ENCODE data around the gene RTP4.

The RTP4 gene

GRCh38 chr3:187359798-187360486 is 8.2 kb upstream of the RTP4 start:
- H3K36me3 ChIP-seq: no peaks in the 10 kb centered on the region
- H3K27me3 ChIP-seq: no peaks in the 10 kb centered on the region
- no peak for TF ChIP-seq CTCF (IDR thresholded peaks at IDR 0.05)
- H3K9me3 ChIP-seq: no peaks in the 10 kb centered on the region
- H3K4me1 ChIP-seq (ENCODE audit: control insufficient read depth in 1 of 2, insufficient read depth in 1 of 2, low read depth in 1 of 2, low read length in 1 of 2): no peaks in the 10 kb centered on the region
- no peak overlapping the region for H3K4me3 ChIP-seq (ENCODE audit: low read depth in 1 of 2, low read length in 1 of 2)
- H3K27ac ChIP-seq: no peak overlapping the region

GRCh38 chr3:187360596-187360995 is 7.6 kb upstream of the RTP4 start:
- Histone ChIP-seq H3K27me3 (no peaks in the 10 kb centered on the region), H3K4me3 (ENCODE audit: low read depth in 1 of 2, low read length in 1 of 2) (no peak overlapping the region), H3K36me3 (no peaks in the 10 kb centered on the region), H3K9me3 (no peaks in the 10 kb centered on the region), H3K27ac (no peak overlapping the region), H3K4me1 (ENCODE audit: control insufficient read depth in 1 of 2, insufficient read depth in 1 of 2, low read depth in 1 of 2, low read length in 1 of 2) (no peaks in the 10 kb centered on the region)
- no peak for TF ChIP-seq CTCF (IDR thresholded peaks at IDR 0.05)

GRCh38 chr3:187361835-187362234 is 6.3 kb upstream of the RTP4 start:
- Histone ChIP-seq H3K9me3 (no peaks in the 10 kb centered on the region), H3K4me3 (ENCODE audit: low read depth in 1 of 2, low read length in 1 of 2) (no peak overlapping the region), H3K27me3 (no peaks in the 10 kb centered on the region), H3K36me3 (no peaks in the 10 kb centered on the region), H3K27ac (no peak overlapping the region), H3K4me1 (ENCODE audit: control insufficient read depth in 1 of 2, insufficient read depth in 1 of 2, low read depth in 1 of 2, low read length in 1 of 2) (no peaks in the 10 kb centered on the region)
- no peak for TF ChIP-seq CTCF (IDR thresholded peaks at IDR 0.05)

GRCh38 chr3:187367561-187368103 is 553 bp upstream of the RTP4 start:
- no peak for TF ChIP-seq CTCF (IDR thresholded peaks at IDR 0.05)
- Histone ChIP-seq H3K4me3 (ENCODE audit: low read depth in 1 of 2, low read length in 1 of 2) (no peak overlapping the region), H3K27ac (peak overlapping the region; percentile 51), H3K27me3 (no peaks in the 10 kb centered on the region), H3K9me3 (no peaks in the 10 kb centered on the region), H3K36me3 (peaks cover 5% of the 10 kb centered on the region), H3K4me1 (ENCODE audit: control insufficient read depth in 1 of 2, insufficient read depth in 1 of 2, low read depth in 1 of 2, low read length in 1 of 2) (peaks cover 0 to 4% of the 10 kb centered on the region in 2 experiments)

GRCh38 chr3:187369089-187369447 is 883 bp downstream of the RTP4 start:
- Histone ChIP-seq H3K4me3 (ENCODE audit: low read depth in 1 of 2, low read length in 1 of 2) (peak overlapping the region in 1 of 2 experiments; percentile 50), H3K27ac (no peak overlapping the region), H3K36me3 (peaks cover 5% of the 10 kb centered on the region), H3K4me1 (ENCODE audit: control insufficient read depth in 1 of 2, insufficient read depth in 1 of 2, low read depth in 1 of 2, low read length in 1 of 2) (peaks cover 0 to 4% of the 10 kb centered on the region in 2 experiments), H3K27me3 (no peaks in the 10 kb centered on the region), H3K9me3 (no peaks in the 10 kb centered on the region)
- TF ChIP-seq CTCF (IDR thresholded peaks at IDR 0.05): no peak
